Upper lobe of left lung (tissue), 6 donors: ENCODE results near the gene WSCD2. TPM values are rescaled to one million over a fixed set of nuclear protein-coding genes. Genes with fewer than 3 reads are reported as not detected.

Source experiments
- ATAC-seq, 2 donors: fragments of 200-7000 bp; cut with Tn5 transposase; one replicate each; pipeline ENCODE4 v1.9.1; 2022; ENCODE audit warnings: mild to moderate bottlenecking in 2 of 2, moderate library complexity in 2 of 2; ENCODE audit not compliant: low FRiP score in 2 of 2
- DNase-seq, 2 donors: peaks; one replicate each; pipeline ENCODE4 v3.0.0-alpha.2; 2019 to 2020
- H3K27ac ChIP-seq, 4 donors: fragments of 200-600 bp; sonication (generic); one replicate each; pipeline ENCODE4 v1.5.1; 2016 to 2019
- H3K27me3 ChIP-seq, 4 donors: fragments of 200-600 bp; sonication (generic); one replicate each; pipeline ENCODE4 v1.5.1; 2017 to 2019
- H3K36me3 ChIP-seq, 4 donors: fragments of 200-600 bp; sonication (generic); one replicate each; pipeline ENCODE4 v1.5.1; 2016 to 2019
- H3K4me1 ChIP-seq, 4 donors: fragments of 200-600 bp; sonication (generic); one replicate each; pipeline ENCODE4 v1.5.1; 2018 to 2019
- H3K4me3 ChIP-seq, 4 donors: fragments of 200-600 bp; sonication (generic); one replicate each; pipeline ENCODE4 v1.5.1; 2017 to 2019; ENCODE audit warnings: mild to moderate bottlenecking in 2 of 4, moderate library complexity in 1 of 4
- H3K9me3 ChIP-seq, 4 donors: fragments of 200-600 bp; sonication (generic); one replicate each; pipeline ENCODE4 v1.5.1; 2018 to 2019
- CTCF ChIP-seq, 6 experiments: fragments of 450-650 bp in 4 of 6; fragments of 200-600 bp in 2 of 6; sonication (generic) in 2 of 6; IDR thresholded peaks; one replicate each; pipeline ENCODE4 v1.5.1; 2016 to 2019; ENCODE audit warnings: antibody characterized with exemption in 6 of 6
- EP300 ChIP-seq, 4 donors: sonication (generic); formaldehyde crosslinking; IDR thresholded peaks; one replicate each; pipeline ENCODE4 v1.5.1; 2017; ENCODE audit warnings: antibody characterized with exemption in 4 of 4, control low read depth in 2 of 4
- POLR2A ChIP-seq, 4 donors: fragments of 450-650 bp; IDR thresholded peaks; one replicate each; pipeline ENCODE4 v1.5.1; 2016 to 2017; ENCODE audit warnings: antibody characterized with exemption in 4 of 4, mild to moderate bottlenecking in 2 of 4
- POLR2AphosphoS5 ChIP-seq, 2 donors: sonication (generic); formaldehyde crosslinking; IDR thresholded peaks; one replicate each; pipeline ENCODE4 v1.5.1; 2017; ENCODE audit warnings: antibody characterized with exemption in 2 of 2
- WGBS, 2 donors: methylation state at CpG; one replicate each; pipeline ENCODE4 v1.1.5; 2017 to 2018; 5-methylcytosine and 5-hydroxymethylcytosine counted together
- total RNA-seq, 6 donors: library from RNA; depleted of rRNA in 4 of 6; stranded (reverse); fragments of >200 nt in 4 of 6; gene quantifications; one replicate each; pipeline versions ENCODE4 v1.1.0 to v1.2.1, GENCODE V29; 2016 to 2021
- donor health status: DM: no; HTN: no; CAD: no; lungs with moderate emphysema.
- donor health status: DM: no; HTN: yes; CAD: no; lungs with severe emphysema.

Gene WSCD2
- total RNA-seq, 6 donors from 2014 or later = 0.17 to 1.0 (median 0.71) TPM

- peaks cover 0 to 14% (median 9%) of the 10 kb centered on the region in 4 donors for H3K4me1 ChIP-seq
- peak in 1 of 2 donors; percentile 17 for ATAC-seq
- 33 to 40% methylated on average over 1 of the region's 1 CpG for WGBS, 2 donors
- no peak for TF ChIP-seq POLR2A (IDR thresholded peaks at IDR 0.05)
- TF ChIP-seq EP300 (IDR thresholded peaks at IDR 0.05) = no peak
- TF ChIP-seq POLR2AphosphoS5 (IDR thresholded peaks at IDR 0.05) = no peak
- TF ChIP-seq CTCF (IDR thresholded peaks at IDR 0.05) = no peak
- no peaks in the 10 kb centered on the region for H3K9me3 ChIP-seq
- no peaks in the 10 kb centered on the region for H3K27me3 ChIP-seq
- no peak for DNase-seq
- H3K36me3 ChIP-seq = no peaks in the 10 kb centered on the region
- no peak overlapping the region for H3K4me3 ChIP-seq
- H3K27ac ChIP-seq = no peak overlapping the region
These were observed 139.3 kb downstream of the WSCD2 start for GRCh38 chr12:108268397-108268796.

GRCh38 chr12:108269224-108269623 is 140.1 kb downstream of the WSCD2 start:
- no peak for ATAC-seq
- 88% methylated on average over 1 of the region's 1 CpG for WGBS, 2 donors
- no peaks in the 10 kb centered on the region for H3K27me3 ChIP-seq

GRCh38 chr12:108270035-108270848 is 141.2 kb downstream of the WSCD2 start:
- Histone ChIP-seq H3K27ac (peak overlapping the region in 1 of 4 donors; percentile 23), H3K36me3 (no peaks in the 10 kb centered on the region), H3K4me3 (no peak overlapping the region), H3K4me1 (peaks cover 0 to 14% (median 9%) of the 10 kb centered on the region in 4 donors), H3K9me3 (no peaks in the 10 kb centered on the region), H3K27me3 (no peaks in the 10 kb centered on the region)
- WGBS, 2 donors = 27 to 29% methylated on average over 2 of the region's 2 CpGs
- DNase-seq = no peak
- no peak for ATAC-seq
- TF ChIP-seq POLR2AphosphoS5 (IDR thresholded peaks at IDR 0.05) (peak in 1 of 2 donors; percentile 41), EP300 (IDR thresholded peaks at IDR 0.05) (no peak), POLR2A (IDR thresholded peaks at IDR 0.05) (no peak), CTCF (IDR thresholded peaks at IDR 0.05) (no peak)

More at GRCh38 chr12:108269224-108269623, 140.1 kb downstream of the WSCD2 start:
- Histone ChIP-seq H3K36me3 (no peaks in the 10 kb centered on the region), H3K4me1 (peaks cover 0 to 14% (median 9%) of the 10 kb centered on the region in 4 donors), H3K4me3 (no peak overlapping the region), H3K9me3 (no peaks in the 10 kb centered on the region), H3K27ac (no peak overlapping the region)
- TF ChIP-seq POLR2A (IDR thresholded peaks at IDR 0.05) (no peak), POLR2AphosphoS5 (IDR thresholded peaks at IDR 0.05) (no peak), CTCF (IDR thresholded peaks at IDR 0.05) (no peak), EP300 (IDR thresholded peaks at IDR 0.05) (no peak)
- no peak for DNase-seq

DNA sequence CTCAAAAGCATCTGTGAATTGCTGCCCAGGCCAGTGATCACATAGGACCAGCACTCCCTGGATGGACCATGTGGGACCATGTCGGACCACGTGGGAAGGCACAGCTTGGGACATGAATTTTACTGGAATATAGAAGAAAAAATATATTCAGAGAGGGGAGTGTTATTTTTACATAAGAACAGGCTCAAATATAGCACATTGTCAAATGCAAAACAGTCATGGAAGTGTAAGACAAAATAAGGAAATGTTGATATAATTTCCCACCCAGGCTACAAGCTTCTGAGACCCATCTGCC is 141.7 kb downstream of the WSCD2 start:
- 48 to 60% methylated on average over 2 of the region's 2 CpGs for WGBS, 2 donors
- no peak overlapping the region for H3K27ac ChIP-seq
- peaks cover 0 to 14% (median 9%) of the 10 kb centered on the region in 4 donors for H3K4me1 ChIP-seq
- H3K9me3 ChIP-seq = no peaks in the 10 kb centered on the region
- DNase-seq (no peak), ATAC-seq (no peak)
- TF ChIP-seq EP300 (IDR thresholded peaks at IDR 0.05) = no peak
- TF ChIP-seq CTCF (IDR thresholded peaks at IDR 0.05) = no peak
- no peak for TF ChIP-seq POLR2A (IDR thresholded peaks at IDR 0.05)
- TF ChIP-seq POLR2AphosphoS5 (IDR thresholded peaks at IDR 0.05) = no peak
- no peaks in the 10 kb centered on the region for H3K27me3 ChIP-seq
- H3K36me3 ChIP-seq = no peaks in the 10 kb centered on the region
- H3K4me3 ChIP-seq = no peak overlapping the region
